Mesodermal cell (in vitro differentiated cells): ENCODE data around the gene HNRNPF.
"Not testable (repeated sequence)": the region's sequence is repeated elsewhere in the genome, so short reads cannot be mapped to it uniquely, and the experiment has no call there.

Experiments
- H3K27ac ChIP-seq: 2 replicates; pipeline ENCODE4 v1.7.0; 2013; ENCODE audit warnings: mild to moderate bottlenecking, low read depth, low read length, moderate library complexity; ENCODE audit not compliant: severe bottlenecking
- H3K36me3 ChIP-seq: 2 replicates; pipeline ENCODE4 v1.7.1; 2013; ENCODE audit warnings: mild to moderate bottlenecking, low read length, moderate library complexity; ENCODE audit not compliant: control insufficient read depth, insufficient read depth
- H3K4me1 ChIP-seq: one replicate; pipeline ENCODE4 v1.7.1; 2013; ENCODE audit warnings: mild to moderate bottlenecking, low read length; ENCODE audit not compliant: insufficient read depth, control insufficient read depth, poor library complexity, severe bottlenecking
- H3K4me3 ChIP-seq: 2 replicates; pipeline ENCODE4 v1.7.0; 2013; ENCODE audit warnings: low read length, control low read depth, mild to moderate bottlenecking; ENCODE audit not compliant: insufficient read depth, poor library complexity, severe bottlenecking; ENCODE audit errors: extremely low read depth
- H3K9me3 ChIP-seq: 2 replicates; pipeline ENCODE4 v1.7.1; 2013; ENCODE audit warnings: mild to moderate bottlenecking, low read length, moderate library complexity; ENCODE audit not compliant: control insufficient read depth
- WGBS, 2 experiments: methylation state at CpG; one replicate each; pipeline ENCODE4 v1.1.5; 2013; ENCODE audit warnings: missing lambda C conversion rate in 2 of 2; ENCODE audit not compliant: insufficient coverage in 2 of 2; 5-methylcytosine and 5-hydroxymethylcytosine counted together

HNRNPF gene

DNA sequence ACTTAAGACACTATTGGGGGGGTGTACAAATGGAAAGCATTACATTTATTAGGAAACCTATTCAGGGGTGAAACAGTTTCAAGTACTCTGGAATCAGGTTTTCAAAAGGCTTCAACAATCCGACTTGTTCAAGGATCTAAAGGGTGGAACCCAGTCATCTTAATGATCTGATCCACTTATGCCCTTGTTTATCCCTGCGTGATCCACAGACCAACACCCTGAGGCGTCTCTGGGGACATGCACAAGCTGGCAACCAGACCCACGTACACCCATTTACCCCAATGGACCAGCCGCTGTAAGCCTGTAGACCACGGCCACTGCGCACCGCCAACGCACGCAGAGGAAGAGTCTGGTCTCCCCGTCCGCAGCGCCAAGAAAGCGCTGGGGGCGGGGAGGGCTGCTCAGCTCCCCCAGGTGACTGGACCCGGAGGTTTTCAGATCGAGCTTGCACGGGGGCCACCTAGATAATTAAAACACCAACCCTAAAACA, 13.4 kb downstream of the HNRNPF start:
- H3K4me1 ChIP-seq = peaks cover 30% of the 10 kb centered on the region
- H3K9me3 ChIP-seq = no peaks in the 10 kb centered on the region
- peak overlapping the region; percentile 89 for H3K27ac ChIP-seq
- peaks cover 53% of the 10 kb centered on the region for H3K36me3 ChIP-seq
- 2 to 10% methylated on average over 14 to 15 of the region's 18 CpGs for WGBS, 2 experiments
- H3K4me3 ChIP-seq = peak overlapping the region; percentile 74

DNA sequence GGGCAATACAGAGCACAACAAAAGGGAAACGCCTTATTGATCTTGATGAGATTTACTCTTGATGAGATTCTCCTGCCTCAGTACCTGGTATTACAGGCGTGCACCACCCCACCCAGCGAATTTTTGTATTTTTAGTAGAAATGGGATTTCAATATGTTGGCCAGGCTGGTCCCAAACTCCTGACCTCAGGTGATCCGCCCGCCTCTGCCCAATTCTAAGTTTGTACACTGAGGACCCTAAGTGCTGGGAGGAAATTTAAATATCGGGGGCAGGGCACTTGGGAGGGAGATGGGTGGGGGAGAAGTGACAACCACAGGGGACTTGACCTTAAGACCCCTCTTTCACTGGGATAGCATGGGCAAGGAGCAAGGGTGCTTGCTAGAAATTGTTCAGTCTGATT, 14.1 kb downstream of the HNRNPF start:
- Histone ChIP-seq H3K9me3 (no peaks in the 10 kb centered on the region), H3K27ac (no peak overlapping the region), H3K4me3 (peak overlapping the region; percentile 74), H3K4me1 (peaks cover 26% of the 10 kb centered on the region), H3K36me3 (peaks cover 61% of the 10 kb centered on the region)
- WGBS, 2 experiments = 92 to 96% methylated on average over 4 of the region's 6 CpGs

GRCh38 chr10:43393606-43394360, 15.2 kb downstream of the HNRNPF start:
- 95 to 100% methylated on average over 3 of the region's 3 CpGs for WGBS, 2 experiments
- Histone ChIP-seq H3K9me3 (no peaks in the 10 kb centered on the region), H3K4me1 (peaks cover 18% of the 10 kb centered on the region), H3K4me3 (no peak overlapping the region), H3K36me3 (peaks cover 71% of the 10 kb centered on the region), H3K27ac (no peak overlapping the region)

DNA sequence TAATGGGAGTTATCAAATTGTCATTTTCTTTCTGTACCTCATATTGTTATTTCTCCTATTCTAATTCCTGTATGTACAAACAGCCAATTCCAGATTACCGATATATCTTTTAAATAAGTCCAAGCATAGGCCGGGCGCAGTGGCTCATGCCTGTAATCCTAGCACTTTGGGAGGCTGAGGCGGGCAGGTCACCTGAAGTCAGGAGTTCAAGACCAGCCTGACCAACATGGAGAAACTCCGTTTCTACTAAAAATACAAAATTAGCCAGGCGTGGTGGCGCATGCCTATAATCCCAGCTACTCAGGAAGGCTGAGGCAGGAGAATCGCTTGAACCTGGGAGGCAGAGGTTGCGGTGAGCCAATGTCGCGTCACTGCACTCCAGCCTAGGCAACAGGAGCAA, 15.8 kb downstream of the HNRNPF start:
- Histone ChIP-seq H3K4me1 (peaks cover 16% of the 10 kb centered on the region), H3K36me3 (peaks cover 77% of the 10 kb centered on the region)
- H3K9me3 ChIP-seq, H3K27ac ChIP-seq, H3K4me3 ChIP-seq: not testable (repeated sequence)
- 95 to 99% methylated on average over 10 to 11 of the region's 11 CpGs for WGBS, 2 experiments

DNA sequence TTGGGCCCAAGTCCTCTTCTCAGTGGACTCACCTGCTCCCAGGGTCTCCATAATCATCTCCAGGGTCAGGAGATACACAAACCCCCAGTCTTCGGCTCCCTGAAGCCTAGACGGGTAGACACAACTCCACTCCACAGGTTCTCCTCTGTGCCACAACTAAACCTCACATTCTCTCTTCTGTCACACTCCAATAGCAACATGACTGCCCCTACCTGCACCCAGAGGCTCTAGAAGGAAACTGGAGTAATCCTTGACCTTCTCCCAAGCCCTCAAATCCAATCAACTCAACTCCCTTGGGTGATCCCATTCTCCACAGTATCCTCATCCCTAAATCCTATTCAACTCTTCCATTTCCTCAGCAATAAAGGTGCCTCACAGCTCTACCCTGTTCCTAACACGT, 16.2 kb downstream of the HNRNPF start:
- Histone ChIP-seq H3K36me3 (peaks cover 82% of the 10 kb centered on the region), H3K9me3 (no peaks in the 10 kb centered on the region)

GRCh38 chr10:43391496-43391895, 17.5 kb downstream of the HNRNPF start:
- Histone ChIP-seq H3K4me1 (peaks cover 16% of the 10 kb centered on the region), H3K36me3 (peaks cover 94% of the 10 kb centered on the region), H3K4me3 (no peak overlapping the region), H3K27ac (peak overlapping the region; percentile 10), H3K9me3 (no peaks in the 10 kb centered on the region)
- WGBS, 2 experiments = 100% methylated on average over 3 to 5 of the region's 6 CpGs

More for the DNA sequence above, 16.2 kb downstream of the HNRNPF start:
- Histone ChIP-seq H3K4me1 (peaks cover 16% of the 10 kb centered on the region), H3K4me3 (no peak overlapping the region), H3K27ac (no peak overlapping the region)
- WGBS, 2 experiments = 80 to 84% methylated on average over 1 to 2 of the region's 3 CpGs

- Histone ChIP-seq H3K27ac (peak overlapping the region; percentile 1), H3K4me1 (peaks cover 16% of the 10 kb centered on the region), H3K4me3 (no peak overlapping the region), H3K9me3 (no peaks in the 10 kb centered on the region), H3K36me3 (peaks cover 95% of the 10 kb centered on the region)
- 88 to 97% methylated on average over 4 to 7 of the region's 7 CpGs for WGBS, 2 experiments
Measured at GRCh38 chr10:43390759-43391158, 18.2 kb downstream of the HNRNPF start.

- WGBS, 2 experiments = 96 to 97% methylated on average over 3 to 5 of the region's 5 CpGs
- Histone ChIP-seq H3K36me3 (peaks cover 95% of the 10 kb centered on the region), H3K9me3 (no peaks in the 10 kb centered on the region), H3K27ac (peak overlapping the region; percentile 1), H3K4me3 (no peak overlapping the region), H3K4me1 (peaks cover 16% of the 10 kb centered on the region)
Measured at GRCh38 chr10:43390333-43390732, 18.7 kb downstream of the HNRNPF start.

GRCh38 chr10:43389867-43390266, 19.1 kb downstream of the HNRNPF start:
- Histone ChIP-seq H3K9me3 (no peaks in the 10 kb centered on the region), H3K4me3 (no peak overlapping the region), H3K27ac (no peak overlapping the region), H3K36me3 (peaks cover 92% of the 10 kb centered on the region), H3K4me1 (peaks cover 12% of the 10 kb centered on the region)
- WGBS, 2 experiments = 95 to 100% methylated on average over 1 to 2 of the region's 3 CpGs

DNA sequence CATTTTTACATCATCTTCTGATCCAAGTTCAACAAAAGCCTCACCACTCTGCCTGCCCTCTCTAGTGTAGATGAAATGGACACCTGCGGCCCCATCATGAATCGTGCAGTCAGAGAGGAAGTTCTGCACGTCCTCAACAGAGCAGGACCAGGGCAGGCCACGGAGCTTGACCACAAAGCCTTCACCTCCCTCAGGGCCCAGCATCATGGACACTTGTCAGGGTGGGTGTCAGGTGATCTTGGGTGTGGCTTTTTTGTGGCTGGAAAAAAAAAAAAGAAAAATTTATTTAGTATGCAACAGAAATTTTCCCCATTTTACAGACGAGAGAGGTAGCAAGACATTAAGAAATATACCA, 21.3 kb downstream of the HNRNPF start:
- 100% methylated on average over 1 to 2 of the region's 5 CpGs for WGBS, 2 experiments
- Histone ChIP-seq H3K27ac (no peak overlapping the region), H3K4me1 (peaks cover 4% of the 10 kb centered on the region), H3K36me3 (peaks cover 70% of the 10 kb centered on the region), H3K9me3 (no peaks in the 10 kb centered on the region), H3K4me3 (no peak overlapping the region)

DNA sequence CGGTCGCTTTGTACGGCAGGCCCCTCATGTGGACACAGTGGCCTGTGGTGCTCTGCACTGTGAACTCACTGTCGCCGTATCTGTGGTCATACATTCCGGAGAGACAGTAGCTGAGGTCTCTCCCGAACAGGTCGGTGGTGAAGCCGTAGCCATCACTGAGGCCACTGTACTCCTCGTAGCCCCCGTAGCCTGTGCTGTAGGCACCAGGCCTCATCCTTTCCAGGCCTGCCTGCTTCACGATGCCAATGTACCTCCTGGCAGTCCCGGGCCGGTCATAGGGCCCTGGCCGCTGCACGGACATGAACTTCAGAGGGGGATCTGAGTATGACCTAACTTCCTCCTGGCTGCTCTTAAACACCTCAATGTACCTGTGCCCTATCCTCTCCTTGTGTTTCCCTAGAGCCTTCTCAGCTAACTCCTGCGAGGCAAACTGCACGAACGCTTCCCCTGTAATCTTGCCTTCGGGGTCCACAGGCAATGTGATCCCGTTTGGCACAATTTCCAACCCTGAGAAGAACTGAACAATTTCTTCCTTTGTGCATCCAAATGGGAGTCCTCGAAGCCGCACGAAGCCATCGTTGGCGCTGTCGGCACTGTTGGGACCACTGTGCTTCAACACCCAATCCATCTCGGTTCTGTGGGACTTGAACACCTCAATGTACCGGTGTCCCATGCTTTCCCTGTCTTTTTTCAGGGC, 21.9 kb downstream of the HNRNPF start:
- Histone ChIP-seq H3K4me1 (peaks cover 4% of the 10 kb centered on the region), H3K4me3 (no peak overlapping the region), H3K27ac (no peak overlapping the region), H3K36me3 (peaks cover 64% of the 10 kb centered on the region), H3K9me3 (no peaks in the 10 kb centered on the region)
- WGBS, 2 experiments = 95 to 97% methylated on average over 29 of the region's 29 CpGs
